HL-60 (cell line): ENCODE results near the gene EML5.

Experiments
- DNase-seq, 2 experiments: peaks; one replicate each; pipeline ENCODE4 v3.0.0-alpha.2; 2010 to 2020; ENCODE audit warnings: low read depth in 1 of 2, low spot score in 1 of 2
- H3K27ac ChIP-seq: fragments of 250-450 bp; sonication (Bioruptor Pico); replicated peaks from 2 replicates; pipeline ENCODE4 v1.5.1; 2020; ENCODE audit warnings: mild to moderate bottlenecking, moderate library complexity
- H3K27me3 ChIP-seq: fragments of 250-450 bp; sonication (Bioruptor Pico); 2 replicates; pipeline ENCODE4 v1.5.1; 2021; ENCODE audit warnings: mild to moderate bottlenecking, moderate library complexity; ENCODE audit not compliant: insufficient read depth, poor library complexity, severe bottlenecking
- H3K4me3 ChIP-seq: replicated peaks from 2 replicates; pipeline ENCODE4 v1.5.1; 2011; ENCODE audit warnings: mild to moderate bottlenecking, control low read depth, low read length; ENCODE audit not compliant: insufficient read depth
- CTCF ChIP-seq: IDR thresholded peaks from one replicate; pipeline ENCODE4 v1.5.1; 2011; ENCODE audit warnings: low read length, control low read depth, inconsistent platforms; ENCODE audit not compliant: insufficient read depth
- GABPA ChIP-seq: IDR thresholded peaks from 2 replicates; pipeline ENCODE4 v1.6.1; 2012; ENCODE audit warnings: low read depth
- POLR2AphosphoS5 ChIP-seq: IDR thresholded peaks from 2 replicates; pipeline ENCODE4 v1.6.1; 2012; ENCODE audit warnings: low read depth
- SPI1 ChIP-seq: IDR thresholded peaks from 2 replicates; pipeline ENCODE4 v1.6.1; 2012; ENCODE audit warnings: low read depth, mild to moderate bottlenecking, borderline replicate concordance
- TF ChIP-seq, protein P1 (sequence below): IDR thresholded peaks from 2 replicates; pipeline ENCODE4 v1.6.1; 2012; ENCODE audit warnings: low read depth; ENCODE audit not compliant: insufficient replicate concordance

The EML5 gene

GRCh38 chr14:88804035-88804434, 11.3 kb upstream of the EML5 start:
- H3K4me3 ChIP-seq, result no peak overlapping the region
- no peaks in the 10 kb centered on the region for H3K27me3 ChIP-seq
- DNase-seq, result no peak
- no peak for TF ChIP-seq CTCF
- no peak for TF ChIP-seq GABPA
- no peak for TF ChIP-seq SPI1
- no peak for TF ChIP-seq POLR2AphosphoS5
- TF ChIP-seq, protein P1, sequence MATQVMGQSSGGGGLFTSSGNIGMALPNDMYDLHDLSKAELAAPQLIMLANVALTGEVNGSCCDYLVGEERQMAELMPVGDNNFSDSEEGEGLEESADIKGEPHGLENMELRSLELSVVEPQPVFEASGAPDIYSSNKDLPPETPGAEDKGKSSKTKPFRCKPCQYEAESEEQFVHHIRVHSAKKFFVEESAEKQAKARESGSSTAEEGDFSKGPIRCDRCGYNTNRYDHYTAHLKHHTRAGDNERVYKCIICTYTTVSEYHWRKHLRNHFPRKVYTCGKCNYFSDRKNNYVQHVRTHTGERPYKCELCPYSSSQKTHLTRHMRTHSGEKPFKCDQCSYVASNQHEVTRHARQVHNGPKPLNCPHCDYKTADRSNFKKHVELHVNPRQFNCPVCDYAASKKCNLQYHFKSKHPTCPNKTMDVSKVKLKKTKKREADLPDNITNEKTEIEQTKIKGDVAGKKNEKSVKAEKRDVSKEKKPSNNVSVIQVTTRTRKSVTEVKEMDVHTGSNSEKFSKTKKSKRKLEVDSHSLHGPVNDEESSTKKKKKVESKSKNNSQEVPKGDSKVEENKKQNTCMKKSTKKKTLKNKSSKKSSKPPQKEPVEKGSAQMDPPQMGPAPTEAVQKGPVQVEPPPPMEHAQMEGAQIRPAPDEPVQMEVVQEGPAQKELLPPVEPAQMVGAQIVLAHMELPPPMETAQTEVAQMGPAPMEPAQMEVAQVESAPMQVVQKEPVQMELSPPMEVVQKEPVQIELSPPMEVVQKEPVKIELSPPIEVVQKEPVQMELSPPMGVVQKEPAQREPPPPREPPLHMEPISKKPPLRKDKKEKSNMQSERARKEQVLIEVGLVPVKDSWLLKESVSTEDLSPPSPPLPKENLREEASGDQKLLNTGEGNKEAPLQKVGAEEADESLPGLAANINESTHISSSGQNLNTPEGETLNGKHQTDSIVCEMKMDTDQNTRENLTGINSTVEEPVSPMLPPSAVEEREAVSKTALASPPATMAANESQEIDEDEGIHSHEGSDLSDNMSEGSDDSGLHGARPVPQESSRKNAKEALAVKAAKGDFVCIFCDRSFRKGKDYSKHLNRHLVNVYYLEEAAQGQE, result no peak
- no peak overlapping the region for H3K27ac ChIP-seq

DNA sequence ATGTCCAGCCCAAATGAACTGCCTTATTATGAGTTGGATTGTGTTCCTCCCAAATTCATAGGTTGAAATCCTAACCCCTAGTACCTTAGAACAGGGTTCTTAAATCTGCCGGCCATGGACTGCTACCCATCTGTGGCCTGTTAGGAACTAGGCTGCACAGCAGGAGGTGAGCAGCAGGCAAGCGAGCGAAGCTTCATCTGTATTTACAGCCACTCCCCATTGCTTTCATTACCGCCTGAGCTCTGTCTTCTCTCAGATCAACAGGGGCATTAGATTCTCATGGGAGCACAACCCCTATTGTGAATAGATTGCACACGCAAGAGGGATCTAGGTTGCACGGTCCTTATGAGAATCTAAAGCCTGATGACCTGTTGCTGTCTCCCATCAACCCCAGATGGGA, 9.8 kb upstream of the EML5 start:
- Histone ChIP-seq H3K27me3 (no peaks in the 10 kb centered on the region), H3K4me3 (no peak overlapping the region), H3K27ac (no peak overlapping the region)
- DNase-seq, result no peak
- TF ChIP-seq GABPA (no peak), SPI1 (no peak), POLR2AphosphoS5 (no peak), CTCF (no peak)
- TF ChIP-seq, protein P1, result no peak

DNA sequence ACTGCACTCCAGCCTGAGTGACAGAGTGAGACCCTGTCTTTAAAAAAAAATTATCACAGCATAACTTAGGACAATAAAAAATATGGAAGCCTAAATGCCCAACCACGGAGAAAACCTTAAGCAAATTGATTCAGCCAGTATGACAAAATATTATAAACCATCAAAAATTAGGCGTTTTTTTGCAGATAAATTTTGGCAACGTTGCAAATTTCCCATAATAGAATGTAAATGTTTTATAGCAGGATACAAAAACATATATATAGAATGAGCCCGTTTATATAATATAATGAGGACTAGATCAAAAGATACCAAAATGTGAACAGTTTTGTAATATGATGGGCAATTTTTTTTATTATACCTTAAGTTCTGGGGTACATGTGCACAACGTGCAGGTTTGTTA, 6.8 kb upstream of the EML5 start:
- Histone ChIP-seq H3K4me3 (no peak overlapping the region), H3K27me3 (no peaks in the 10 kb centered on the region), H3K27ac (no peak overlapping the region)
- TF ChIP-seq, protein P1, result no peak
- TF ChIP-seq POLR2AphosphoS5 (no peak), CTCF (no peak), SPI1 (no peak), GABPA (no peak)
- no peak for DNase-seq
